DND-41 (cell line): ENCODE data around the gene ANKS1B.

Experiments
- ATAC-seq: fragments of 200-7000 bp; cut with Tn5 transposase; 3 replicates; pipeline ENCODE4 v1.9.1; 2021; ENCODE audit warnings: low read depth; ENCODE audit not compliant: insufficient read depth
- DNase-seq: peaks from one replicate; pipeline ENCODE4 v3.0.0-alpha.2; 2020
- H2AFZ ChIP-seq: 2 replicates; pipeline ENCODE4 v1.6.0; 2012; ENCODE audit warnings: low read depth, low read length
- H3K27ac ChIP-seq: 2 replicates; pipeline ENCODE4 v1.5.1; 2012; ENCODE audit warnings: low read length, inconsistent platforms
- H3K27me3 ChIP-seq: fragments of 200-600 bp; sonication (generic); 2 replicates; pipeline ENCODE4 v1.6.0; 2012; ENCODE audit warnings: low read length, mild to moderate bottlenecking, inconsistent platforms; ENCODE audit not compliant: insufficient read depth, poor library complexity
- H3K36me3 ChIP-seq: 2 replicates; pipeline ENCODE4 v1.5.1; 2012; ENCODE audit warnings: low read length, inconsistent platforms; ENCODE audit not compliant: insufficient read depth
- H3K4me1 ChIP-seq: 2 replicates; pipeline ENCODE4 v1.5.1; 2012; ENCODE audit warnings: mild to moderate bottlenecking, low read length; ENCODE audit not compliant: insufficient read depth
- H3K4me2 ChIP-seq: 2 replicates; pipeline ENCODE4 v1.6.0; 2012; ENCODE audit warnings: mild to moderate bottlenecking, moderate library complexity, low read length, inconsistent platforms; ENCODE audit not compliant: insufficient read depth
- H3K4me3 ChIP-seq, 2 experiments: fragments of 200-600 bp in 1 of 2; shearing (Covaris generic) in 1 of 2; 2 replicates each; pipeline ENCODE4 v1.5.1; 2012 to 2016; ENCODE audit warnings: inconsistent platforms in 2 of 2, low read length in 2 of 2, mild to moderate bottlenecking in 2 of 2, low read depth in 1 of 2, moderate library complexity in 1 of 2
- H3K79me2 ChIP-seq: 2 replicates; pipeline ENCODE4 v1.6.0; 2012; ENCODE audit warnings: low read length, inconsistent platforms; ENCODE audit not compliant: insufficient read depth
- H3K9ac ChIP-seq: 2 replicates; pipeline ENCODE4 v1.6.0; 2012; ENCODE audit warnings: low read depth, mild to moderate bottlenecking, inconsistent platforms, low read length, moderate library complexity
- H3K9me3 ChIP-seq: 2 replicates; pipeline ENCODE4 v1.5.1; 2012; ENCODE audit warnings: low read length, moderate library complexity, mild to moderate bottlenecking, inconsistent platforms; ENCODE audit not compliant: insufficient read depth, severe bottlenecking
- H4K20me1 ChIP-seq: 2 replicates; pipeline ENCODE4 v1.6.0; 2012; ENCODE audit warnings: low read length; ENCODE audit not compliant: insufficient read depth
- EZH2 ChIP-seq: IDR thresholded peaks from 3 replicates; pipeline ENCODE4 v1.6.1; 2012; ENCODE audit warnings: borderline replicate concordance, low read depth, mild to moderate bottlenecking, moderate library complexity, low read length, inconsistent platforms; ENCODE audit not compliant: severe bottlenecking
- TF ChIP-seq, protein P1 (sequence below): IDR thresholded peaks from 2 replicates; pipeline ENCODE4 v1.5.1; 2012; ENCODE audit warnings: borderline replicate concordance, low read length, moderate library complexity, mild to moderate bottlenecking; ENCODE audit not compliant: poor library complexity, severe bottlenecking; ENCODE audit errors: extremely low read depth

ANKS1B gene

DNA sequence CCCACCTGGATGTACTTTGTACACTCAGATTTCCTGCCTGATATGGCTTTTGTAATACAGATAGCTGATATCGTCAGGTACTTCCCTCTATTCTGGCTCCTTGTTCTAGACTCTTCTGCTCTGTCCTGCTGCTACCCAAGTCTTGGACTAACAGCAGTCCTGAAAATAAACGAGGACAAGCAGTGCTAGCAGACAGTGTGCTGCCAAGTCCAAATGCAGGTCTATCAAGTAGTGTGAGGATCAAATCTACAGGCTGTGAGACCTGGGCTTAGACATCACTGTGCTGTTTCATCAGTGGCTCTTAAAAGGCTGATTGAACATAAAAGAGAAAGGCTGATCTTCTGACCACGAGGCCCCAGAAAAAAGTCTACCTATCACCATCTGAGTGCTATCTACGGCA lies 921.6 kb downstream of the ANKS1B start:
- Histone ChIP-seq H3K4me3 (no peak overlapping the region), H2AFZ (no peak overlapping the region), H3K36me3 (no peaks in the 10 kb centered on the region), H3K4me1 (no peaks in the 10 kb centered on the region), H4K20me1 (no peaks in the 10 kb centered on the region), H3K79me2 (no peaks in the 10 kb centered on the region), H3K27me3 (peaks cover 3% of the 10 kb centered on the region), H3K9me3 (no peaks in the 10 kb centered on the region), H3K27ac (no peak overlapping the region), H3K9ac (no peak overlapping the region), H3K4me2 (no peak overlapping the region)
- TF ChIP-seq, protein P1, sequence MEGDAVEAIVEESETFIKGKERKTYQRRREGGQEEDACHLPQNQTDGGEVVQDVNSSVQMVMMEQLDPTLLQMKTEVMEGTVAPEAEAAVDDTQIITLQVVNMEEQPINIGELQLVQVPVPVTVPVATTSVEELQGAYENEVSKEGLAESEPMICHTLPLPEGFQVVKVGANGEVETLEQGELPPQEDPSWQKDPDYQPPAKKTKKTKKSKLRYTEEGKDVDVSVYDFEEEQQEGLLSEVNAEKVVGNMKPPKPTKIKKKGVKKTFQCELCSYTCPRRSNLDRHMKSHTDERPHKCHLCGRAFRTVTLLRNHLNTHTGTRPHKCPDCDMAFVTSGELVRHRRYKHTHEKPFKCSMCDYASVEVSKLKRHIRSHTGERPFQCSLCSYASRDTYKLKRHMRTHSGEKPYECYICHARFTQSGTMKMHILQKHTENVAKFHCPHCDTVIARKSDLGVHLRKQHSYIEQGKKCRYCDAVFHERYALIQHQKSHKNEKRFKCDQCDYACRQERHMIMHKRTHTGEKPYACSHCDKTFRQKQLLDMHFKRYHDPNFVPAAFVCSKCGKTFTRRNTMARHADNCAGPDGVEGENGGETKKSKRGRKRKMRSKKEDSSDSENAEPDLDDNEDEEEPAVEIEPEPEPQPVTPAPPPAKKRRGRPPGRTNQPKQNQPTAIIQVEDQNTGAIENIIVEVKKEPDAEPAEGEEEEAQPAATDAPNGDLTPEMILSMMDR = no peak
- no peak for TF ChIP-seq EZH2
- DNase-seq = no peak
- no peak for ATAC-seq

DNA sequence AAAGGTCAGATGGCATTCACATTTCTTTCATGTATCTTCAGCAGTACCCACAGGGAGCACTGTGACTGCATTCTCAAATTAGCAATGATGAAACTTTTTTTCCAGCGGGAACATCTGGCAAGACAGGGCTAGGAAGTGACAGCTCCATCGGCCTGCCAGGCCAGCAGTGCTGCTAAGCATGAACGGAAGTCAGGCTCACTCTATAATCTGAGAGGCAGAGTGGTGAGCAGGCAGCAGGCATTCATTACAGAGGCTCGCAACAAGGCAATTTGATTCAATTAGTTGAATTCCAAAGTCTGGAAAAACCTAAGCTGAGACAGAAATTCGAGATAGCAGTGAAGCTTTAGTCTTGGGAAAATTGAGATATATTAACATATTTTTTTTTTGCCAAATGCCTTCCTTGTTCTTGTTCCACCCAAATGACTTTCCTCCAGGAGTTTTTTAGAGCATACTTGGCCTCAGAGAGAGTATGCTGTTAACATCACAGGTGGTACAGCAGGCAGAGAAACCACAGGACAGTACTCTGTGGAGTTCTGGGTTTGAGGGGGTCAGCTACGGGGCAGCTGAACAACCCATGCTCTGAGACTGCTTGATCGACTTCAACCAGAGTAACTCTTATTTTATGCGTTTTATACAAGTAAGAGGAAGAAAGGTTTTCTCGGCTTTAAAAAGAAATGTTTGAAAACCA lies 924.8 kb downstream of the ANKS1B start:
- no peak overlapping the region for H2AFZ ChIP-seq
- no peaks in the 10 kb centered on the region for H4K20me1 ChIP-seq
- no peak overlapping the region for H3K9ac ChIP-seq
- H3K9me3 ChIP-seq = no peaks in the 10 kb centered on the region
- no peak overlapping the region for H3K4me3 ChIP-seq
- ATAC-seq = no peak
- DNase-seq = no peak
- H3K27me3 ChIP-seq = peaks cover 3% of the 10 kb centered on the region
- H3K79me2 ChIP-seq = no peaks in the 10 kb centered on the region
- no peaks in the 10 kb centered on the region for H3K36me3 ChIP-seq
- no peak overlapping the region for H3K4me2 ChIP-seq
- TF ChIP-seq, protein P1 = no peak
- no peak for TF ChIP-seq EZH2
- no peak overlapping the region for H3K27ac ChIP-seq
- no peaks in the 10 kb centered on the region for H3K4me1 ChIP-seq

DNA sequence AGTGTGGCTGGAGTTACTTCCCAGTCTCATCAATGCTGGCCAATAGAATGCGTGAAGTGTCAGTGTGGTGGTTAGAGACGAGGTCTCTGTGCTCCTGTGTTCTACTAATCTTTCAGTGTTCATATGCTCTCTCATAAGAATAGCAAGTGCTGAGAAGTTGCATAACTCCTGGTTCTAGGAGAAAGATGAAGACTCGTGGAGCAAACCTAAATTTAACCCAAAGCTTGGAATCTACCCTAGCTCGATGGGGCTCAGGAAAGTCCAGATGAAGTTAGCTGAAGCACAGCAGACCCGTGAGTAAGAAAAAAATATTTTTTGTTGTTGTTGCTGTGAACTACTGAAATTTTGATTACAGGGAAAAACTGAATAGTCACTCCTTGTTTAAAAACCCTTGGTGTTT lies 927.1 kb downstream of the ANKS1B start:
- Histone ChIP-seq H3K27ac (no peak overlapping the region), H3K4me1 (no peaks in the 10 kb centered on the region), H3K27me3 (peaks cover 3% of the 10 kb centered on the region), H3K36me3 (no peaks in the 10 kb centered on the region), H2AFZ (no peak overlapping the region), H4K20me1 (no peaks in the 10 kb centered on the region), H3K4me2 (no peak overlapping the region), H3K9me3 (no peaks in the 10 kb centered on the region), H3K4me3 (no peak overlapping the region), H3K9ac (no peak overlapping the region), H3K79me2 (no peaks in the 10 kb centered on the region)
- ATAC-seq (no peak), DNase-seq (no peak)
- TF ChIP-seq EZH2 = no peak
- TF ChIP-seq, protein P1 = no peak
